Testis (tissue), 2 donors: ENCODE data around the gene FMNL2.

ENCODE experiments used
- POLR2A ChIP-seq: fragments of 450-650 bp; IDR thresholded peaks from one replicate; pipeline ENCODE4 v1.6.1; 2017; ENCODE audit warnings: antibody characterized with exemption, mild to moderate bottlenecking, moderate library complexity
- TF ChIP-seq, protein P1 (sequence below), 3 experiments: fragments of 450-650 bp in 2 of 3; fragments of 200-600 bp in 1 of 3; sonication (generic) in 1 of 3; IDR thresholded peaks; one replicate each; pipeline ENCODE4 v1.5.1; 2016 to 2019; ENCODE audit warnings: antibody characterized with exemption in 3 of 3, mild to moderate bottlenecking in 2 of 3, moderate library complexity in 1 of 3

DNA sequence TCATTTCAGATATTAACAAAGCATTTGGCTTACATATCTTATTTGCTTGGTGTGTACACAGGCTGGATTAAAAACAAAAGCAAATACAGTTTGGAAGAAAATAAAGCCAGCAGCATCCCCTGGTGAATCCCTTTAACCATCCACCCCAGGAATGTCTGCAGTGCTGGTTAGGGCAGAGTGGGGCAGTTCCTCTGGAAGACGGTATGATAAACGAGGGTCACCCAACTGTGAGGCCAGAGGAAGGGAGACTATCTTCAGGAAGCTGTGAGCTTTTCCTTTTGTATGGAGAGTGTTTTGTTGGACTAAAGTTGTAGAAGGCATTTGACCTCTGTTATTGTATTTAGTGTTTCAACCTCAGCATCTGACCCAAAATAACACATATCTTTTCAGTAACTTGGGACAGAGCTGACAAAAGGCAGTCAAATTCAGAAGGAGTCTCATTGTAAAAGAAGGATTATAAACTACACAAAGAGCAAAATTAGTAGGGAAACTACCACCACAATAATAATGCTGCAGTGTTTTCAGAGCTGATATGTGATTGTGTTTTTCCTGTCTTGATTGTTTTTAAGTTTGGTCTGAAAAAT lies 159.1 kb downstream of the FMNL2 start:
- TF ChIP-seq, protein P1, sequence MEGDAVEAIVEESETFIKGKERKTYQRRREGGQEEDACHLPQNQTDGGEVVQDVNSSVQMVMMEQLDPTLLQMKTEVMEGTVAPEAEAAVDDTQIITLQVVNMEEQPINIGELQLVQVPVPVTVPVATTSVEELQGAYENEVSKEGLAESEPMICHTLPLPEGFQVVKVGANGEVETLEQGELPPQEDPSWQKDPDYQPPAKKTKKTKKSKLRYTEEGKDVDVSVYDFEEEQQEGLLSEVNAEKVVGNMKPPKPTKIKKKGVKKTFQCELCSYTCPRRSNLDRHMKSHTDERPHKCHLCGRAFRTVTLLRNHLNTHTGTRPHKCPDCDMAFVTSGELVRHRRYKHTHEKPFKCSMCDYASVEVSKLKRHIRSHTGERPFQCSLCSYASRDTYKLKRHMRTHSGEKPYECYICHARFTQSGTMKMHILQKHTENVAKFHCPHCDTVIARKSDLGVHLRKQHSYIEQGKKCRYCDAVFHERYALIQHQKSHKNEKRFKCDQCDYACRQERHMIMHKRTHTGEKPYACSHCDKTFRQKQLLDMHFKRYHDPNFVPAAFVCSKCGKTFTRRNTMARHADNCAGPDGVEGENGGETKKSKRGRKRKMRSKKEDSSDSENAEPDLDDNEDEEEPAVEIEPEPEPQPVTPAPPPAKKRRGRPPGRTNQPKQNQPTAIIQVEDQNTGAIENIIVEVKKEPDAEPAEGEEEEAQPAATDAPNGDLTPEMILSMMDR (IDR thresholded peaks at IDR 0.05): no peak
- TF ChIP-seq POLR2A: no peak
